Tibial nerve (tissue), 3 donors: ENCODE data around the gene PLA2G2D.

Experiments used
- CTCF ChIP-seq, 5 experiments: fragments of 200-600 bp in 3 of 5; fragments of 450-650 bp in 2 of 5; sonication (generic) in 3 of 5; IDR thresholded peaks; one replicate each; pipeline ENCODE4 v1.5.1; 2016 to 2019; ENCODE audit warnings: antibody characterized with exemption in 5 of 5, mild to moderate bottlenecking in 3 of 5, moderate library complexity in 2 of 5
- POLR2A ChIP-seq, 2 donors: fragments of 450-650 bp; IDR thresholded peaks; one replicate each; pipeline ENCODE4 v1.6.1; 2017; ENCODE audit warnings: antibody characterized with exemption in 2 of 2, mild to moderate bottlenecking in 2 of 2, moderate library complexity in 2 of 2

DNA sequence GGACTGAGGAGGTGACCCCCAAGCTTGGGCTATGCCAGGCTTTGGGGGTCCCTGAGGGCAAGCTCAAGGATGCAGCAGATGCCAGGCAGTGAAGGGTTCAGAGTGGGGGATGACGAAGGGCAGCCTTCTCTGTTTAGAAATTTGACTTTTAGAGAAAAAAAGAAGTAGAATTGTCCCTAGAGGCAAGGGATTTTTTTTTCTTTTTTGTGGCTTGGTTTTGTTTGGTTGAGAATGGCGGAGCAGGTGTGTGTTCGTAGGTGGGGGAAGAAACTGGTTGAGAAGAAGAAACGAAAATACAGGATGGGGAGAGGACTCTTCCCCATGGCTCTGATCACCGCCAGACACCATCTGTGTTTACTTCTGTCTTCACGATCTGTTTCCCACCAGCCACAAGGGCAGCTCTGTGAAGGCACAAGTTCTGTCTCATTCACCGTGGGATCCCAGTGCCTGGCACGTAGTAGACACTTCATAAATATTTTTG, 41.1 kb downstream of the PLA2G2D start:
- TF ChIP-seq CTCF (IDR thresholded peaks at IDR 0.05), result no peak
- no peak for TF ChIP-seq POLR2A (IDR thresholded peaks at IDR 0.05)
